Loucy (cell line): ENCODE results near the gene PIGZ.

Experiments
- EZH2phosphoT487 ChIP-seq: fragments of 200-600 bp; IDR thresholded peaks from 2 replicates; pipeline ENCODE4 v1.6.1; 2018; ENCODE audit warnings: antibody characterized with exemption, mild to moderate bottlenecking, moderate library complexity, borderline replicate concordance
- TF ChIP-seq, protein P1 (sequence below): fragments of 200-600 bp; sonication (generic); conservative IDR thresholded peaks from 2 replicates; pipeline ENCODE4 v1.5.1; 2014; ENCODE audit warnings: mild to moderate bottlenecking, antibody characterized with exemption, low read length

DNA sequence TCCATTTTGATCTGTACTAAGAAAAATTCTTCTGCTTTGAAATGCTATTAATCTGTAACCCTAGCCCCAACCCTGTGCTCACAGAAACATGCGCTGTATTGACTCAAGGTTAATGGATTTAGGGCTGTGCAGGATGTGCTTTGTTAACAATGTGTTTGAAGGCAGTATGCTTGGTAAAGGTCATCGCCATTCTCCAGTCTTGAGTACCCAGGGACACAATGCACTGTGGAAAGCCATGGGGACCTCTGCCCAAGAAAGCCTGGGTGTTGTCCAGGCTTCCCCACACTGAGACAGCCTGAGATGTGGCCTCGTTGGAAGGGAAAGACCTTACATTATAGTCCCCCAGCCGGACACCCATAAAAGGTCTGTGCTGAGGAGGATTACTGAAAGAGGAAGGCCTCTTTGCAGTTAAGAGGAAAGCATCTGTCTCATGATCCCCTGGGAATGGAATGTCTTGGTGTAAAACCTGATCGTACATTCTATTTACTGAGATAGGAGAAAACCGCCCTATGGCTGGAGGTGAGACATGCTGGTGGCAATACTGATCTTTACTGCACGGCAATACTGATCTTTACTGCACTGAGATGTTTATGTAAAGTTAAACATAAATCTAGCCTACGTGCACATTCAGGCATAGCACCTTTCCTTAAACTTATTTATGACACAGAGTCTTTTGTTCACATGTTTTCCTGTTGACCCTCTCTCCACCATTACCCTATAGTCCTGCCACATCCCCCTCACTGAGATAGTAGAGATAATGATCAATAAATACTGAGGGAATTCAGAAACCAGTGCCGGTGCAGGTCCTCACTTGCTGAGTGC is 6.3 kb downstream of the PIGZ start:
- TF ChIP-seq, protein P1, sequence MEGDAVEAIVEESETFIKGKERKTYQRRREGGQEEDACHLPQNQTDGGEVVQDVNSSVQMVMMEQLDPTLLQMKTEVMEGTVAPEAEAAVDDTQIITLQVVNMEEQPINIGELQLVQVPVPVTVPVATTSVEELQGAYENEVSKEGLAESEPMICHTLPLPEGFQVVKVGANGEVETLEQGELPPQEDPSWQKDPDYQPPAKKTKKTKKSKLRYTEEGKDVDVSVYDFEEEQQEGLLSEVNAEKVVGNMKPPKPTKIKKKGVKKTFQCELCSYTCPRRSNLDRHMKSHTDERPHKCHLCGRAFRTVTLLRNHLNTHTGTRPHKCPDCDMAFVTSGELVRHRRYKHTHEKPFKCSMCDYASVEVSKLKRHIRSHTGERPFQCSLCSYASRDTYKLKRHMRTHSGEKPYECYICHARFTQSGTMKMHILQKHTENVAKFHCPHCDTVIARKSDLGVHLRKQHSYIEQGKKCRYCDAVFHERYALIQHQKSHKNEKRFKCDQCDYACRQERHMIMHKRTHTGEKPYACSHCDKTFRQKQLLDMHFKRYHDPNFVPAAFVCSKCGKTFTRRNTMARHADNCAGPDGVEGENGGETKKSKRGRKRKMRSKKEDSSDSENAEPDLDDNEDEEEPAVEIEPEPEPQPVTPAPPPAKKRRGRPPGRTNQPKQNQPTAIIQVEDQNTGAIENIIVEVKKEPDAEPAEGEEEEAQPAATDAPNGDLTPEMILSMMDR = no peak
- no peak for TF ChIP-seq EZH2phosphoT487
